IPS DF 6.9 (cell line): ENCODE measurements around the gene GFAP.

Experiments
- DNase-seq: peaks from one replicate; pipeline ENCODE4 v3.0.0-alpha.2; 2013; ENCODE audit warnings: low read depth, low spot score
- H3K27ac ChIP-seq: one replicate; pipeline ENCODE4 v1.5.1; 2013; ENCODE audit warnings: low read length, control low read depth
- H3K27me3 ChIP-seq: 2 replicates; pipeline ENCODE4 v1.6.1; 2013; ENCODE audit warnings: mild to moderate bottlenecking, low read length; ENCODE audit not compliant: control insufficient read depth, insufficient read depth
- H3K36me3 ChIP-seq: 2 replicates; pipeline ENCODE4 v1.6.1; 2013; ENCODE audit warnings: low read length; ENCODE audit not compliant: control insufficient read depth, insufficient read depth
- H3K4me1 ChIP-seq: 2 replicates; pipeline ENCODE4 v1.6.1; 2013; ENCODE audit warnings: low read length; ENCODE audit not compliant: control insufficient read depth, insufficient read depth
- H3K4me3 ChIP-seq: 2 replicates; pipeline ENCODE4 v1.5.1; 2013; ENCODE audit warnings: mild to moderate bottlenecking, low read length
- H3K9me3 ChIP-seq: 2 replicates; pipeline ENCODE4 v1.6.1; 2013; ENCODE audit warnings: low read length, inconsistent platforms; ENCODE audit not compliant: control insufficient read depth, insufficient read depth
- WGBS: extraction: QIAGEN DNeasy Blood & Tissue Kit; methylation state at CpG from one replicate; pipeline ENCODE4 v1.1.7; 2013; ENCODE audit warnings: mixed read lengths, missing lambda C conversion rate; ENCODE audit not compliant: insufficient read length, insufficient coverage; 5-methylcytosine and 5-hydroxymethylcytosine counted together

GFAP gene

DNA sequence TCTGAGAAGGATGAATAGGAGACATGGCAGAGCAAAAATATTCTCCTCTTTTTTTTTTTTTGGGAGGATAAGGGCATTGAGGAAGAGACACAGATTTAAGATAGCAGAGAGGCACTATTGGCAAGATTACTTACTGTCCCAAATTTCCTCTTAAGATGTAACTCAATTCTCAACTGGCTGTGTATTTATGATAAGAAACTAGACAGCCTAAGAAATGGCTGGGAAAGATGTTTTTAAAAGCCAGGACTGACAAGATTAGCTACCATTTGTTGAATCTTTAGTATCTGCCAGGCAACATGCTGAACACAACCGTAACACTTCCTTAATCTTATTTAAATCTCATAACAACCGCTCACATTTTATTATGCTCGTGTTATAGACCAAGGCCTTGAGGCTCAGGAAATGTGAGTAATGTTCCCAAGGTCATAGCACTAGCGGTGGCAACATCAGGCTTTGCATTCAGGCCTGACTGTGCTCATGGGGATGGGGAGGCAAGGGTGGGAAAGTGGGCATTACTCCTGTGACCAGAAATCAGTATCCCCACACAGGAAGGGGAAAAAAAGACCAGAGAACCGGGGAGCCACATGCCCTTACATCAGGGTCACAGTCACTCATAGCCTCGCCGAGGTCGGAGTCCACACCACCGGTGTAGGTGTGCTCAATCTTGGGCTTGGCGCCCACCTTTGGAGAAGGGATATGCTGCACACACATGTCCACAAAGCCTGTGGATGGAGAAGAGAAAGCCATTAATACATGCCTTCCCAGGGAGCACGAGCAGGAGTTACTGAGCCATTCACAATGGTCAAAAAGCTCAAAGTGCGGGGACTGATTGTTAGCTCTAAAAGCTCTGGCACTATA is 52.0 kb downstream of the GFAP start:
- H3K4me1 ChIP-seq: no peaks in the 10 kb centered on the region
- H3K4me3 ChIP-seq: no peak overlapping the region
- peaks cover 33% of the 10 kb centered on the region for H3K36me3 ChIP-seq
- H3K27me3 ChIP-seq: no peaks in the 10 kb centered on the region
- DNase-seq: no peak
- no peak overlapping the region for H3K27ac ChIP-seq
- no peaks in the 10 kb centered on the region for H3K9me3 ChIP-seq
- 100% methylated on average over 3 of the region's 12 CpGs for WGBS

DNA sequence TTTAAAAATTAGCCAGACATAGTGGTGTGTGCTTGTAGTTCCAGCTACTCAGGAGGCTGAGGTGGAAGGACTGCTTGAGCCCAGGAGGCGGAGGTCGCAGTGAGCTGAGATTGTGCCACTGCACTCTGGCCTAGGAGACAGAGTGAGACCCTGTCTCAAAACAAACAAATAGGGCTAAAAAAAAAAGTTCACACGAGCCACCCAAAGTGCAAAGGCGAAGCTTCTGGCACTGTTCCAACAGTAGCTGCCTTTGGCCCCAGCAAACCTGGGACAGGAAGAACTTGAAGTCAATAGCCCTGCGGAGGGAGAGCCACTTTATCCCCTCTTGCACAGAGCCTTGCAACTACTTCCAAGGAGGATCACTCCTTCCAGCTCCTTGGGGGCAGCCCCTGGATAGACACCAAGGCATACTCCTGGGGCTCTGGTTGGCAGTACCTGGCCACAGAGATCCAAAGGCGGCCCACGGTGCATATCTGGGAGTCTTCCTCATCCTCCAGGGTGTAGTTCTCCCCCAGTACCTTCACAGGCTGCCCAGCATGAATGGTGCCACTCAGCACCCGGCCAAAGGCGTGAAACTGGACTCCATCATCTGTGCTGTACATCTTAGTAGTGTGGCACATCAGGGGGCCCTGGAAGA is 52.9 kb downstream of the GFAP start:
- DNase-seq: no peak
- H3K36me3 ChIP-seq: peaks cover 32% of the 10 kb centered on the region
- WGBS: no CpG with 5 or more reads among the region's 9 CpGs
- no peaks in the 10 kb centered on the region for H3K27me3 ChIP-seq
- no peak overlapping the region for H3K4me3 ChIP-seq
- H3K27ac ChIP-seq: no peak overlapping the region
- no peaks in the 10 kb centered on the region for H3K9me3 ChIP-seq
- no peaks in the 10 kb centered on the region for H3K4me1 ChIP-seq

DNA sequence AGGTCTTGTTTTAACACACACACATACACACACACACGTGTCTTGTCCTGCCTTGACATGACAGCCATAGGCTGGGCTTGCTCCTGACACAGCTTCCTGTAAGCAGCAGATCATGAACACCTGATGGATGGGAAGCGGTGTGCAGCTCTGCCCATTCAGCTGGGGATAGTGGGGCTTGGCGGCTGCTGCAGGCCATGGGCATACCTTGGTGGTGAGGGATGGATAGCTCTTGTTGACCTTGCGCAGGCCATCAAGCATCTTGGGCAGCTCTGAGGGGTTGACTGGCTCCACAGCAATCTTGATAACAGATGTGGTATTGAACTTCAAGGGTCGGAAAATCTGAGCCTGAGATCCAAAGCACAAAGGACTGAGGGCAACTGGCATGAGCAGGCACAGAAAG is 55.6 kb downstream of the GFAP start:
- no peaks in the 10 kb centered on the region for H3K9me3 ChIP-seq
- no CpG with 5 or more reads among the region's 5 CpGs for WGBS
- H3K27ac ChIP-seq: no peak overlapping the region
- peaks cover 35% of the 10 kb centered on the region for H3K36me3 ChIP-seq
- no peaks in the 10 kb centered on the region for H3K27me3 ChIP-seq
- no peak for DNase-seq
- H3K4me1 ChIP-seq: no peaks in the 10 kb centered on the region
- no peak overlapping the region for H3K4me3 ChIP-seq

DNA sequence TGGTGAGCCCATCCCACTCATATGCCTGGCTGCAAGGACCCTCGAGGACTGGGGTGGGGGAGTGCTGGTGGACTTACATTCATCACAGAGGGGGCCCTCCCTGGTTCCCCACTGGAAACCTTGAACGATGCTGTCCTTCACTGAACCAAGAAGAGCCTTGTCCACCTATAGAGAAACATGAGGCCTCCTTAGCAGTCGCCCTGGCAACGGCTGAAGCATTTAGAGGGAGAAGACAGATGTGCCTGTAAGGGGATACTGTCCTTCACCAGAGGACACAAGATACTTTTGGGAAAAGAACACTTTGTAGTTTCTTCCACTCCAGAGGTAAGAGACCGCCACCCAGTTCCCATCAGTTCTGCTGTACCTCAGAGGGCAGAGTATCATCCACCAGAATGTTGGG is 61.1 kb downstream of the GFAP start:
- Histone ChIP-seq H3K27me3 (no peaks in the 10 kb centered on the region), H3K9me3 (no peaks in the 10 kb centered on the region), H3K36me3 (peaks cover 30% of the 10 kb centered on the region), H3K4me3 (no peak overlapping the region), H3K27ac (no peak overlapping the region), H3K4me1 (no peaks in the 10 kb centered on the region)
- no CpG with 5 or more reads among the region's 5 CpGs for WGBS
- no peak for DNase-seq
